ENCODE data around the gene OPA3. TPM values are rescaled to one million over a fixed set of nuclear protein-coding genes. Genes with fewer than 3 reads are reported as not detected.

Gene OPA3
- total RNA-seq, 2 donors from 2014 or later: 19.1 to 27.1 TPM

DNA sequence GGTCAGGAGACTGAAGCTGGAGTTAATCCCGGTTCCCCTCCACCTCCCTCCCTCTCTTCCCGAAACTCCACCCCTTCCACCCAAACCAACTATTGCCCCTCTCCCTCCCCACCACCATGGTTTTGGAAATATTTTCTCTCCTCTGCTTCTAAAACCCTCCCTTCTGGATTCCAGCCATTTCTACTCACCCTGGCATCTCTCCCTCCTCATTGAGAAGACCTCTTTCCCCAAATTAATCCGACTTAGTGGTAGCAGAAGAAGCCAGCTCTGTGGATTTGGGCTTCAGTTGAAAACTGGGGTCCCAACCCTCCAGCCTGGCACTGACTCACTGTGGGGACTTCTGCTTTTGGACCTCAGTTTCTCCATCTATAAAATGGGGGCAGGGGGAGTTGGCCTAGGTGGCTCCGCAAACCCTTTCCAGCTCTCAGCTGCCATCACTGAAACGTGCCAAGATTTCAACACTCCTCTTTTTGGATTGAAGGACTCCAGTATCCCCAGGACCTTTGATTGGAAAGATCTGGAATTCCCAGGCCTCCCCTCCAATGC is 15.8 kb upstream of the OPA3 start:
- ATAC-seq (no peak), DNase-seq (no peak)
- intact Hi-C loops (cut with DNase I): no loop called here

DNA sequence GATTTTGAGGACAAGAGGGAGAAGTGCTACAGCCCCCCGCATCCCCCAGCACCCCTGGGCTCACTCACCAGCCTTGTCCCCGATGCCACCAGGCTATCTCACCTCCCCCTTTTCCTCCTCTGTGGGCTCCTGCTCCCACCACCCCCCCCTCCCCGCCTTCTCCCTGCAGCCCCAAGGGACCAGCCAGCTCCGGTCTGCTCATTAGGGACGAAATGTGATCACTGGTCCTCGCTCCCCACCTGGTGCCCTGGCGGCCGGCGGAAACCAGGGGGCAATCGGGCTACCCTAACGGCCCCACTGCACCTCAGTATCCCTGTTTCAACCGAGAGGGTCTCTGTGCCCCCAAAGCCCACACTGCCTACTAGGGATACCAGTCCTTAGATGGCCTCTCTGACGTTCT is 14.7 kb upstream of the OPA3 start:
- ATAC-seq (no peak), DNase-seq (no peak)
- intact Hi-C loops (cut with DNase I): no loop called here

DNA sequence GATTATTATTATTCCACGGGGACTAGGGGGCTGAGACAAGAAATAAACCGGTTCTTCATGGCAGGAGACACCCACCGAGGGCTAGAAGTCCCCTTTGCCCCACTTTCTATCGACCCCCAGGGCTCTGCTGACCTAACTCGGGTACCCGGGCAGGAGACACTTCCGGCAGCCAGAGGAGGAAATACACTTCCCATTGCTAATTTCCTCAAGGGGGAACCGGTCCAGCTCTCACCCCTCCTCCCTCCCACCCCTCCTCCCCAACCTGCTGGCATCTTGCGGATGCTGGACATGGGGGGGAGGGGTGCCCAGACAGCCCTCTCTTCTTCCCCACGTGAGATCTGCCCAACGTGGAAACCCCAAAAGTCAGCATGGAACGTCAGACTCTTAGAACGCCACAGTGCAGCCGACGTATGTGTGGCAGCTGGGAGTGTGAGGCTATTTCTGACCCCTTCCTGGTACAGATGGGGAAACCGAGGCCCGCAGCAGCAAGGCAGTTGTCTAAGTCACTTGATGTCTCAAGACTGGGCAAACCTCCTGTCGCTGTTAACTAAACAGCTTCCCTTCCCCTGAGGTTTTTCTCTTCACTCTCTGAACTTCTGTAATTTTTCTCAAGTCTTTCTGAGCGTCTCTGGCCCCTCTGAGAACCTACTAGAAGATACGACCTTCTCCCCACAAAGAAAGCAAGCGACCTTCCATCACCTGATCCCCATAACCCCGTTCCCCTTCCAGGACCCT is 13.8 kb upstream of the OPA3 start:
- intact Hi-C loops (cut with DNase I): no loop called here
- ATAC-seq (peak; percentile 27 to 43), DNase-seq (peak; percentile 61)

- DNase-seq (peak; percentile 54), ATAC-seq (peak in 1 of 2 donors; percentile 49)
- intact Hi-C loops (cut with DNase I): no loop called here
Observed at GRCh38 chr19:45597425-45598111, 13.0 kb upstream of the OPA3 start.

DNA sequence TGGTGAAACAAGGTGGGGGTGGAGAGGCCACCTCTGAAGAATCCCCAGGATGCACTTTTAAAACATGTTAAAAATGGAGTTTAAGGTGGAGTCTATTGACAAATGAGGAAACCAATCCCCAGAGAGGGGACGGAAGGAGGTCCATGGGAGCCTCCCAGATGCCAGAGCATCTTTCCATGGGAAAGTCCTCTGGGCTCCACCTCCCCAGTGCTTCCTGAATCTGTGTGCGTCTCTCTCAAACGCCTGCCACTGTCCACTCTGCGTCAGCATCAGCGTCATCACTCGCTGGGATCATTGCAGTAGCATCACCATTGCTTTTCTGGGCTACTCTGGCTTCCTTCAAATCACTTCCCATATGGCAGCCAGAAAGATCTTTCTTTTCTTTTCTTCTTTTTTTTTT is 11.2 kb upstream of the OPA3 start:
- DNase-seq: peak; percentile 52
- intact Hi-C loops (cut with DNase I): no loop called here
- no peak for ATAC-seq

- intact Hi-C loops (cut with DNase I): no loop called here
- ATAC-seq (no peak), DNase-seq (no peak)
Observed at GRCh38 chr19:45593520-45593919, 8.9 kb upstream of the OPA3 start.

DNA sequence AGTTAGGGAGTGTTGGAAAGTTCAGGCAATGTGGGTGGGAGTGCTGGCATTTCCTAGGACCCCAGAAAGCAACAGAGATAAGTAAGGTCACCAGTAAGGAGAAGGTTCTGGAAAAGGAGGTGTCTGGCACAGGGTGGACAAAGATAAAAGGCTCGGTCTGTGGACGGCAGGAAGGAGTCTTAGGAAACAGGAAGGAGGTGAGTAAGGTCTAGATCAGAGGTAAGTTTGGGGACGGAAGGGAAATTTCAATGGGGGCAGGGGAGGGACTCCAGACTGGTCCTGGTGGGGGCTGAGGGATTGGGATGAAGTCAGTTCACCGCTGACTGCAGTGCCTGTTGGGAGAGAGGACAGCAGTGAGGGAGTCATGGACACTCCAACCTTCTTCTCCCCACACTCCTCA is 7.8 kb upstream of the OPA3 start:
- peak in 1 of 2 donors; percentile 13 for ATAC-seq
- intact Hi-C loops (cut with DNase I): no loop called here
- no peak for DNase-seq

DNA sequence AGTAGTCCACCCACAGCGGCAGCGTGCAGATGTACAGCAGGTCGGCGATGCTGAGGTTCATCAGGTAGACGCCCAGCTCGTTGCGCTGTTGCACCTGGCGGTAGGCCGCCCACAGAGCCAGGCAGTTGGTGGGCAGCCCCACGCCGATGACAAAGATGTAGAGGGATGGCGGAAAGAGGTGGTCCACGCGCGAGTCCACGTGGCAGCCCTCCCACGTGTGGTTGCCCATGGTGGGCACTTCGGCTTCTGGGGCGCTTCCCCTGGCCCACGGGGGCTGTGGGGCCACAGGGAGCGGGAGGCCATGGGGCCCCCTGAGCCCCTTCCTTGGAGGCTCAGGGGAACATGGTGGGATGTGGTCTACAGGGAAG is 7.0 kb upstream of the OPA3 start:
- intact Hi-C loops (cut with DNase I): no loop called here
- ATAC-seq: no peak
- DNase-seq: no peak

DNA sequence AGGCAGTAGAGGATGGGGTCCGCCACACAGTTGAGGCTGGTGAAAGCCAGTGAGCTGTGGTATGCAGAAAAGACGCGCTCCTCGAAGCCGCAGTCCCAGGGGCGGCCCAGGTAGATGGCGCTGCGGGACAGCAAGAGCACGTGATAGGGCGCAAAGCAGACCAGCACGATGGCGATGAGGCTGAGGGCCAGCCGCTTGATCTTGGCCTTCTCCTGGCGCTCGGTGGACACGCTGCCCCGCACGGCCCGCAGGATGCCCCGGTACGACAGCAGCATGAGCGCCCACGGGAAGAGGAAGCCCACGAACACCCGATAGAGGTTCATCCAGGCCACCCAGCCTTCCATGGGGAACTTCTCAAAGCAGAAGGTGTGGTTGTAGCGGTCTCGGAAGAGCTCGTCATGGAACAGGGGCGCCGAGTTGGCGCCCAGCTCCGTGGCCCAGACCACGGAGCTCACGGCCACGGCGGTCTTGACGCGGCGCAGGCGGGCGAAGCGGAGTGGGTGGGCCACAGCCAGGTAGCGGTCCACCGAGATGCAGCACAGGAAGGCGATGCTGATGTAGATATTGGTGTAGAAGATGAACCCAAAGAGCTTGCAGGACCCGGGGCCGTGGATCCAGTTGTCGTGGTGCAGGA is 6.5 kb upstream of the OPA3 start:
- DNase-seq (peak; percentile 39), ATAC-seq (peak in 1 of 2 donors; percentile 44)
- intact Hi-C loops (cut with DNase I): no loop called here

GRCh38 chr19:45590300-45591003 is 5.8 kb upstream of the OPA3 start:
- ATAC-seq (no peak), DNase-seq (no peak)
- intact Hi-C loops (cut with DNase I): no loop called here

- intact Hi-C loops (cut with DNase I): no loop called here
- DNase-seq (no peak), ATAC-seq (no peak)
Observed at GRCh38 chr19:45589768-45590167, 5.2 kb upstream of the OPA3 start.

GRCh38 chr19:45587873-45588272 is 3.3 kb upstream of the OPA3 start:
- ATAC-seq (no peak), DNase-seq (no peak)
- intact Hi-C loops (cut with DNase I): no loop called here

DNA sequence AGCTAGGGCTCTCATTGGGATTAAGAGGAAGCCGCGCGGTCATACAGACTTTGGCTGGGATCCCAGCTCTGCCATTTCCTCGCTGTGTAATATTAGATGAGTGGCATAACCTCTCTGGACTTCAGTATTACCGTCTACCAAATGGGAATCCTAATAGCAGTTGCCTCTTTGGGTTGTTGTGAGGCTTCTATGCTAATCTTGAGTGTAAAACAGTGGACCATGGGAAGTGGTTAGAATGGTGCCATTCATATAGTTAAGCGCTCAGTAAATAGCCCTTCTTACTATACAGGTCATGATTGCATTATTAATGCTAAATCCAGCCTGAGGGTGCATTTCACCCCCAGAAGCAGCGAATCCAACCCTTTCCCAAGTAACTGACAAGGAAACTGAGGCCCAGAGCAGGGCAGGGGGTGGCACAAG is 566 bp upstream of the OPA3 start:
- intact Hi-C loops (cut with DNase I): no loop called here
- DNase-seq (no peak), ATAC-seq (no peak)

- no peak for DNase-seq
- intact Hi-C loops (cut with DNase I): loop anchor here in 1 of 2 donors (5.0 kb wide), 1 partner anchor 64 kb away; no protein-coding TSS in a partner anchor
- no peak for ATAC-seq
Observed at GRCh38 chr19:45581576-45581975, 3.0 kb downstream of the OPA3 start.

- intact Hi-C loops (cut with DNase I): no loop called here
- no peak for DNase-seq
- no peak for ATAC-seq
Observed at GRCh38 chr19:45578861-45579260, 5.7 kb downstream of the OPA3 start.

- intact Hi-C loops (cut with DNase I): no loop called here
- DNase-seq (peak; percentile 57), ATAC-seq (peak; percentile 69 to 95)
Observed at GRCh38 chr19:45577111-45577905, 7.3 kb downstream of the OPA3 start.

DNA sequence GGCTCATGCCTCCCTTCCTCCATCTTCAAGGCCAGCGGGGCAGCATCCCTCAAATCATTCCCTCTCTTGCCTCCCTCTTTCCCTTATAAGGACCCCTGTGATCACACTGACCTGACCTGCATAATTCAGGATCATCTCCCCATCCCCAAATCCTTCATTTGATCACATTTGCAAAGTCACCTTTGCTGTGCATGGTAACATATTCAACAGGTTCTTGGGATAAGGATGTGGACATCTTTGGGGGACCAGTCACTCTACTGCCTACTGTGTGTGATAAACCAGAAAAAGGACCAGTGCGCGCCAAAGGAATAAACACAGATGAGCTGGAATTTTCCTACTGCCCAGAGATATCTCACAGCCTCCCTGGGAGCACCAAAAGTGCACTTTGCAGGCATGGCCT is 7.9 kb downstream of the OPA3 start:
- DNase-seq: no peak
- intact Hi-C loops (cut with DNase I): no loop called here
- ATAC-seq: no peak

- intact Hi-C loops (cut with DNase I): no loop called here
- no peak for ATAC-seq
Observed at GRCh38 chr19:45575216-45575615, 9.4 kb downstream of the OPA3 start.

GRCh38 chr19:45574526-45574925 is 10.1 kb downstream of the OPA3 start:
- ATAC-seq (peak; percentile 24 to 50), DNase-seq (no peak)
- intact Hi-C loops (cut with DNase I): no loop called here

More at GRCh38 chr19:45575216-45575615, 9.4 kb downstream of the OPA3 start:
- no peak for DNase-seq
